PC-3 (cell line): Measurements from ENCODE around the gene KANSL2. TPM values are rescaled to one million over a fixed set of nuclear protein-coding genes. Genes with fewer than 3 reads are reported as not detected.

Experiments
- ATAC-seq: fragments of 200-7000 bp; cut with Tn5 transposase; 2 replicates; pipeline ENCODE4 v1.9.1; 2020; ENCODE audit warnings: mild to moderate bottlenecking, moderate library complexity
- BruUV-seq: library from RNA; stranded (reverse); fragments of 400-500 nt; replicated peaks from 2 replicates; lab custom pipeline; 2021; lab: Mats Ljungman, UMichigan
- CTCF ChIA-PET: fragments of 300-600 bp; sonication (Branson Sonifier 250); formaldehyde crosslinking; loops from one replicate; lab custom pipeline; 2022; ENCODE audit warnings: antibody characterized with exemption; lab: Charles Lee
- POLR2A ChIA-PET: fragments of 300-600 bp; sonication (Branson Sonifier 250); formaldehyde crosslinking; loops from one replicate; lab custom pipeline; 2022; ENCODE audit warnings: antibody characterized with exemption; ENCODE audit not compliant: unreplicated experiment; lab: Charles Lee
- DNase-seq: peaks from one replicate; pipeline ENCODE4 v3.0.0-alpha.2; 2015
- H2AFZ ChIP-seq: fragments of 300-600 bp; sonication (generic); 2 replicates; pipeline ENCODE4 v1.6.0; 2016; ENCODE audit warnings: antibody characterized with exemption, low read length
- H3F3A ChIP-seq: fragments of 300-600 bp; sonication (generic); one replicate; pipeline ENCODE4 v1.6.0; 2017; ENCODE audit warnings: antibody characterized with exemption, low read length, control low read depth, mild to moderate bottlenecking; ENCODE audit not compliant: unreplicated experiment
- H3K27ac ChIP-seq: fragments of 300-600 bp; sonication (generic); 2 replicates; pipeline ENCODE4 v1.5.1; 2016; ENCODE audit warnings: mild to moderate bottlenecking, low read length
- H3K27me3 ChIP-seq: fragments of 300-600 bp; sonication (generic); 2 replicates; pipeline ENCODE4 v1.6.1; 2016; ENCODE audit warnings: low read length, mixed read lengths
- H3K36me3 ChIP-seq: fragments of 300-600 bp; sonication (generic); 2 replicates; pipeline ENCODE4 v1.6.1; 2016; ENCODE audit warnings: low read depth, mixed run types, low read length, mixed read lengths
- H3K4me1 ChIP-seq: fragments of 300-600 bp; sonication (generic); 2 replicates; pipeline ENCODE4 v1.5.1; 2016; ENCODE audit warnings: low read length; ENCODE audit not compliant: insufficient read depth
- H3K4me2 ChIP-seq: fragments of 300-600 bp; sonication (generic); 2 replicates; pipeline ENCODE4 v1.6.0; 2016; ENCODE audit warnings: low read length
- H3K4me3 ChIP-seq: fragments of 300-600 bp; sonication (generic); 2 replicates; pipeline ENCODE4 v1.5.1; 2016; ENCODE audit warnings: mild to moderate bottlenecking, low read length, mixed read lengths
- H3K79me2 ChIP-seq: fragments of 300-600 bp; sonication (generic); 2 replicates; pipeline ENCODE4 v1.6.1; 2017; ENCODE audit warnings: low read length, mixed read lengths
- H3K9ac ChIP-seq: fragments of 300-600 bp; sonication (generic); 2 replicates; pipeline ENCODE4 v1.6.0; 2016; ENCODE audit warnings: mild to moderate bottlenecking, low read length
- H3K9me2 ChIP-seq: fragments of 300-600 bp; sonication (generic); replicated peaks from 2 replicates; pipeline ENCODE4 v1.6.1; 2016; ENCODE audit warnings: mixed run types, low read length, mixed read lengths
- H3K9me3 ChIP-seq: fragments of 300-600 bp; sonication (generic); 2 replicates; pipeline ENCODE4 v1.6.1; 2016; ENCODE audit warnings: low read length, mixed read lengths
- H4K20me1 ChIP-seq: fragments of 300-600 bp; sonication (generic); 2 replicates; pipeline ENCODE4 v1.6.1; 2016; ENCODE audit warnings: low read length, mixed read lengths
- EZH2 ChIP-seq: fragments of 300-600 bp; sonication (generic); IDR thresholded peaks from one replicate; pipeline ENCODE4 v1.6.1; 2017; ENCODE audit warnings: antibody characterized with exemption, mild to moderate bottlenecking, low read length; ENCODE audit not compliant: unreplicated experiment
- EZH2phosphoT487 ChIP-seq: fragments of 300-600 bp; sonication (generic); IDR thresholded peaks from 2 replicates; pipeline ENCODE4 v1.6.1; 2018; ENCODE audit warnings: mild to moderate bottlenecking, antibody characterized with exemption, low read length, borderline replicate concordance
- intact Hi-C: fragments of 100-400 bp; cut with micrococcal nuclease; formaldehyde crosslinking; loops from 2 replicates; pipeline ENCODE4 v1.9.0; 2023
- total RNA-seq: library from RNA; depleted of rRNA; stranded (reverse); fragments of >200 nt; gene quantifications from 2 replicates; pipeline ENCODE4 v1.2.3, GENCODE V29; 2014
- TF ChIP-seq, protein P1 (sequence below): fragments of 300-600 bp; sonication (generic); conservative IDR thresholded peaks from 2 replicates; pipeline ENCODE4 v1.5.1; 2017; ENCODE audit warnings: antibody characterized with exemption, low read depth, mild to moderate bottlenecking, low read length

KANSL2 gene
- total RNA-seq, 1 experiment from 2014 or later: 33.4 TPM

DNA sequence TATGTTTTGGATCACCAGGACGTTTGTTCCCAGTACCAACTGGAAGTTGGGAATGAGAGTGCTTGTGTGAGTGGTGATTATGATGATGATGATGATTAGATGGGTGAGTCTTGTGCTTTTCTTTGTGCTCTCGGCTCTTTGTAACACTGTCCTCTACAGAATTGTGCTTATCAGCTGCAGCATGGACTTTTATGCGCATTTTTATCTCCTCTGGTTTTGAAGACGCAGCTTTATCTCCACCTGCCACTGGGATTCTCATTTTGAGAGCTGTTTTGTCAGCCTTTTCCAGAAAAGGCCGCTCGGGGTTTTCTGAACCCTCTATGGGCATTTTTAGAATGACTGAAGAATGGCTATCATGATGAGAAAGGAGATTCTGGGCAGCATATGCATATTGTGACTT is 11.5 kb upstream of the KANSL2 start:
- H3K9me3 ChIP-seq: no peaks in the 10 kb centered on the region
- no peak overlapping the region for H2AFZ ChIP-seq
- no peak overlapping the region for H3K4me2 ChIP-seq
- BruUV-seq: TSS peak; percentile 1
- H4K20me1 ChIP-seq: peaks cover 7% of the 10 kb centered on the region; the same call in 1 of the 2 replicates
- CTCF ChIA-PET: no interaction called here
- no peak overlapping the region for H3K9ac ChIP-seq
- H3K4me3 ChIP-seq: no peak overlapping the region
- H3F3A ChIP-seq: no peaks in the 10 kb centered on the region
- no peaks in the 10 kb centered on the region for H3K4me1 ChIP-seq
- peaks cover 82% of the 10 kb centered on the region for H3K36me3 ChIP-seq
- H3K27ac ChIP-seq: no peak overlapping the region
- DNase-seq: no peak
- H3K79me2 ChIP-seq: peaks cover 30% of the 10 kb centered on the region
- no peaks in the 10 kb centered on the region for H3K27me3 ChIP-seq
- POLR2A ChIA-PET: no interaction called here
- intact Hi-C loops: no loop called here
- no peak for ATAC-seq
- TF ChIP-seq EZH2 (no peak), EZH2phosphoT487 (no peak)
- TF ChIP-seq, protein P1, sequence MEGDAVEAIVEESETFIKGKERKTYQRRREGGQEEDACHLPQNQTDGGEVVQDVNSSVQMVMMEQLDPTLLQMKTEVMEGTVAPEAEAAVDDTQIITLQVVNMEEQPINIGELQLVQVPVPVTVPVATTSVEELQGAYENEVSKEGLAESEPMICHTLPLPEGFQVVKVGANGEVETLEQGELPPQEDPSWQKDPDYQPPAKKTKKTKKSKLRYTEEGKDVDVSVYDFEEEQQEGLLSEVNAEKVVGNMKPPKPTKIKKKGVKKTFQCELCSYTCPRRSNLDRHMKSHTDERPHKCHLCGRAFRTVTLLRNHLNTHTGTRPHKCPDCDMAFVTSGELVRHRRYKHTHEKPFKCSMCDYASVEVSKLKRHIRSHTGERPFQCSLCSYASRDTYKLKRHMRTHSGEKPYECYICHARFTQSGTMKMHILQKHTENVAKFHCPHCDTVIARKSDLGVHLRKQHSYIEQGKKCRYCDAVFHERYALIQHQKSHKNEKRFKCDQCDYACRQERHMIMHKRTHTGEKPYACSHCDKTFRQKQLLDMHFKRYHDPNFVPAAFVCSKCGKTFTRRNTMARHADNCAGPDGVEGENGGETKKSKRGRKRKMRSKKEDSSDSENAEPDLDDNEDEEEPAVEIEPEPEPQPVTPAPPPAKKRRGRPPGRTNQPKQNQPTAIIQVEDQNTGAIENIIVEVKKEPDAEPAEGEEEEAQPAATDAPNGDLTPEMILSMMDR: no peak
- H3K9me2 ChIP-seq: no peaks in the 10 kb centered on the region

GRCh38 chr12:48691826-48692487 is 9.9 kb upstream of the KANSL2 start:
- Histone ChIP-seq H3K4me3 (no peak overlapping the region), H3K4me1 (no peaks in the 10 kb centered on the region), H3K36me3 (peaks cover 82% of the 10 kb centered on the region), H2AFZ (no peak overlapping the region), H3F3A (no peaks in the 10 kb centered on the region), H3K9me3 (no peaks in the 10 kb centered on the region), H3K9ac (no peak overlapping the region), H3K4me2 (no peak overlapping the region), H3K9me2 (no peaks in the 10 kb centered on the region), H3K27me3 (no peaks in the 10 kb centered on the region), H4K20me1 (peaks cover 9% of the 10 kb centered on the region; the same call in 1 of the 2 replicates), H3K79me2 (peaks cover 30% of the 10 kb centered on the region), H3K27ac (no peak overlapping the region)
- no peak for DNase-seq
- ChIA-PET POLR2A (no interaction called here), CTCF (no interaction called here)
- no peak for ATAC-seq
- TF ChIP-seq EZH2: no peak
- TF ChIP-seq EZH2phosphoT487: no peak
- TF ChIP-seq, protein P1: no peak
- BruUV-seq: no TSS peak
- intact Hi-C loops: no loop called here

- ATAC-seq (no peak), DNase-seq (no peak)
- Histone ChIP-seq H3K4me3 (no peak overlapping the region), H4K20me1 (peaks cover 9% of the 10 kb centered on the region; the same call in 1 of the 2 replicates), H3K27ac (no peak overlapping the region), H3K9ac (no peak overlapping the region), H3K9me2 (no peaks in the 10 kb centered on the region), H3K4me2 (no peak overlapping the region), H2AFZ (no peak overlapping the region), H3K36me3 (peaks cover 73% of the 10 kb centered on the region), H3K27me3 (no peaks in the 10 kb centered on the region), H3K9me3 (no peaks in the 10 kb centered on the region), H3K4me1 (no peaks in the 10 kb centered on the region), H3K79me2 (peaks cover 26% of the 10 kb centered on the region), H3F3A (no peaks in the 10 kb centered on the region)
- ChIA-PET CTCF (no interaction called here), POLR2A (no interaction called here)
- BruUV-seq: no TSS peak
- TF ChIP-seq, protein P1: no peak
- TF ChIP-seq EZH2phosphoT487: no peak
- no peak for TF ChIP-seq EZH2
- intact Hi-C loops: no loop called here
Measured at GRCh38 chr12:48690990-48691389, 9.0 kb upstream of the KANSL2 start.
